ENCODE results near the gene ZNF33B. TPM values are rescaled to one million over a fixed set of nuclear protein-coding genes. Genes with fewer than 3 reads are reported as not detected.

ZNF33B gene
- total RNA-seq, 2 experiments from 2014 or later, result 12.6 to 19.9 TPM

DNA sequence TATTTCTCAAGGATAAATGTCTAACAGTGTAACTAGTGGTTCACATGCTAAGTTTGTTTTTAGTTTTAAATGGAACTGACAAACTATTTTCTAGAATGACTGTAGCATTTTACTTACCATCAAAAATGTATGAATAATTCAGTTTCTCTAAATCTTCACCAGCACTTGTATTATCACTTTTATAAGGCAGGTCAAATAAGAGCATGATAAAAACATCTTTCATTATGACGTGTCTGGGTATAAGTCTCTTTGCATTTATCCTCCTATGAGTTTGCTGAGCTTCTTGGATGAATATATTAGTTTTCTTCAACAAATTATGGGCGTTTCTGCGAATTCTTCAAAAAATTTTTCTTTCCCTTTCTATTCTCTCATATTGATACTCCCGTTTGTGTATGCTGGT, 19.9 kb downstream of the ZNF33B start:
- no peak for DNase-seq (ENCODE audit: low spot score)
- no peaks in the 10 kb centered on the region for H3K9me3 ChIP-seq (ENCODE audit: low read length)
- H3K79me2 ChIP-seq (ENCODE audit: insufficient read depth, low read depth, low read length), result no peaks in the 10 kb centered on the region
- TF ChIP-seq, protein P1, sequence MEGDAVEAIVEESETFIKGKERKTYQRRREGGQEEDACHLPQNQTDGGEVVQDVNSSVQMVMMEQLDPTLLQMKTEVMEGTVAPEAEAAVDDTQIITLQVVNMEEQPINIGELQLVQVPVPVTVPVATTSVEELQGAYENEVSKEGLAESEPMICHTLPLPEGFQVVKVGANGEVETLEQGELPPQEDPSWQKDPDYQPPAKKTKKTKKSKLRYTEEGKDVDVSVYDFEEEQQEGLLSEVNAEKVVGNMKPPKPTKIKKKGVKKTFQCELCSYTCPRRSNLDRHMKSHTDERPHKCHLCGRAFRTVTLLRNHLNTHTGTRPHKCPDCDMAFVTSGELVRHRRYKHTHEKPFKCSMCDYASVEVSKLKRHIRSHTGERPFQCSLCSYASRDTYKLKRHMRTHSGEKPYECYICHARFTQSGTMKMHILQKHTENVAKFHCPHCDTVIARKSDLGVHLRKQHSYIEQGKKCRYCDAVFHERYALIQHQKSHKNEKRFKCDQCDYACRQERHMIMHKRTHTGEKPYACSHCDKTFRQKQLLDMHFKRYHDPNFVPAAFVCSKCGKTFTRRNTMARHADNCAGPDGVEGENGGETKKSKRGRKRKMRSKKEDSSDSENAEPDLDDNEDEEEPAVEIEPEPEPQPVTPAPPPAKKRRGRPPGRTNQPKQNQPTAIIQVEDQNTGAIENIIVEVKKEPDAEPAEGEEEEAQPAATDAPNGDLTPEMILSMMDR (conservative IDR thresholded peaks at IDR 0.05; ENCODE audit: low read length), result no peak
- no peak for TF ChIP-seq EZH2phosphoT487 (IDR thresholded peaks at IDR 0.05; ENCODE audit: borderline replicate concordance, low read depth, low read length)
- ChIA-PET CTCF (ENCODE audit: unreplicated experiment) (no interaction called here), POLR2A (no interaction called here)
- no peaks in the 10 kb centered on the region for H3K9me2 ChIP-seq (ENCODE audit: insufficient read depth, low read length)
- peaks cover 78% of the 10 kb centered on the region for H3K36me3 ChIP-seq (ENCODE audit: insufficient read depth, low read length)
- H2AFZ ChIP-seq (ENCODE audit: low read length), result no peak overlapping the region
- no peak overlapping the region for H3K4me2 ChIP-seq (ENCODE audit: low read length)
- H3K4me3 ChIP-seq (ENCODE audit: low read depth, low read length, poor library complexity, severe bottlenecking), result no peak overlapping the region
- H3K4me1 ChIP-seq (ENCODE audit: insufficient read depth, low read length, poor library complexity, severe bottlenecking), result no peaks in the 10 kb centered on the region
- no TSS peak for BruUV-seq (replicated peaks)
- no peaks in the 10 kb centered on the region for H4K20me1 ChIP-seq (ENCODE audit: insufficient read depth, low read length)
- intact Hi-C loops (cut with micrococcal nuclease; ENCODE audit: unreplicated experiment), result no loop called here
- no peak overlapping the region for H3K27ac ChIP-seq (ENCODE audit: low read depth, low read length, poor library complexity, severe bottlenecking)

- DNase-seq (ENCODE audit: low spot score), result no peak
- H3K4me2 ChIP-seq (ENCODE audit: low read length), result no peak overlapping the region
- CTCF ChIA-PET (ENCODE audit: unreplicated experiment), result no interaction called here
- TF ChIP-seq EZH2phosphoT487 (IDR thresholded peaks at IDR 0.05; ENCODE audit: borderline replicate concordance, low read depth, low read length), result no peak
- TF ChIP-seq, protein P1 (conservative IDR thresholded peaks at IDR 0.05; ENCODE audit: low read length), result no peak
- peaks cover 73% of the 10 kb centered on the region for H3K36me3 ChIP-seq (ENCODE audit: insufficient read depth, low read length)
- no peaks in the 10 kb centered on the region for H3K9me3 ChIP-seq (ENCODE audit: low read length)
- H3K4me3 ChIP-seq (ENCODE audit: low read depth, low read length, poor library complexity, severe bottlenecking), result no peak overlapping the region
- POLR2A ChIA-PET, result no interaction called here
- no peaks in the 10 kb centered on the region for H4K20me1 ChIP-seq (ENCODE audit: insufficient read depth, low read length)
- no peaks in the 10 kb centered on the region for H3K9me2 ChIP-seq (ENCODE audit: insufficient read depth, low read length)
- H3K27ac ChIP-seq (ENCODE audit: low read depth, low read length, poor library complexity, severe bottlenecking), result no peak overlapping the region
- intact Hi-C loops (cut with micrococcal nuclease; ENCODE audit: unreplicated experiment), result no loop called here
- H2AFZ ChIP-seq (ENCODE audit: low read length), result no peak overlapping the region
- no peaks in the 10 kb centered on the region for H3K4me1 ChIP-seq (ENCODE audit: insufficient read depth, low read length, poor library complexity, severe bottlenecking)
- no TSS peak for BruUV-seq (replicated peaks)
- no peaks in the 10 kb centered on the region for H3K79me2 ChIP-seq (ENCODE audit: insufficient read depth, low read depth, low read length)
These were observed 23.0 kb downstream of the ZNF33B start for GRCh38 chr10:42615419-42615818.

- H3K9me3 ChIP-seq (ENCODE audit: low read length), result no peaks in the 10 kb centered on the region
- ChIA-PET CTCF (ENCODE audit: unreplicated experiment) (no interaction called here), POLR2A (interaction anchor here (0.8 kb wide), 1 partner anchor 43 kb away, joined by 4 read pairs; no protein-coding TSS in a partner anchor)
- intact Hi-C loops (cut with micrococcal nuclease; ENCODE audit: unreplicated experiment), result no loop called here
- TF ChIP-seq, protein P1 (conservative IDR thresholded peaks at IDR 0.05; ENCODE audit: low read length), result no peak
- TF ChIP-seq EZH2phosphoT487 (IDR thresholded peaks at IDR 0.05; ENCODE audit: borderline replicate concordance, low read depth, low read length), result no peak
- H3K4me3 ChIP-seq (ENCODE audit: low read depth, low read length, poor library complexity, severe bottlenecking), result no peak overlapping the region
- no TSS peak for BruUV-seq (replicated peaks)
- no peak overlapping the region for H3K4me2 ChIP-seq (ENCODE audit: low read length)
- no peaks in the 10 kb centered on the region for H4K20me1 ChIP-seq (ENCODE audit: insufficient read depth, low read length)
- H2AFZ ChIP-seq (ENCODE audit: low read length), result no peak overlapping the region
- H3K4me1 ChIP-seq (ENCODE audit: insufficient read depth, low read length, poor library complexity, severe bottlenecking), result peaks cover 9% of the 10 kb centered on the region
- peaks cover 68% of the 10 kb centered on the region for H3K36me3 ChIP-seq (ENCODE audit: insufficient read depth, low read length)
- no peaks in the 10 kb centered on the region for H3K79me2 ChIP-seq (ENCODE audit: insufficient read depth, low read depth, low read length)
- no peak for DNase-seq (ENCODE audit: low spot score)
- H3K9me2 ChIP-seq (ENCODE audit: insufficient read depth, low read length), result no peaks in the 10 kb centered on the region; the same call in 1 of the 2 replicates
- H3K27ac ChIP-seq (ENCODE audit: low read depth, low read length, poor library complexity, severe bottlenecking), result no peak overlapping the region
These were observed 28.5 kb downstream of the ZNF33B start for GRCh38 chr10:42609872-42610271.

All from OCI-LY7 (cell line).